IMR-90 (cell line): ENCODE measurements around the gene C2orf69. TPM values are rescaled to one million over a fixed set of nuclear protein-coding genes. Genes with fewer than 3 reads are reported as not detected.

Experiments
- ATAC-seq: fragments of 200-7000 bp; cut with Tn5 transposase; 2 replicates; pipeline ENCODE4 v1.9.1; 2020; ENCODE audit warnings: low read depth, mild to moderate bottlenecking, moderate library complexity
- BruUV-seq: library from RNA; stranded (reverse); fragments of 400-500 nt; replicated peaks from 2 replicates; lab custom pipeline; 2021; lab: Mats Ljungman, UMichigan
- CTCF ChIA-PET: fragments of 300-600 bp; formaldehyde crosslinking; extraction: SDS; loops from one replicate; lab custom pipeline; 2021; ENCODE audit warnings: antibody characterized with exemption; lab: Yijun Ruan, JAX
- POLR2A ChIA-PET: fragments of 300-600 bp; sonication (Branson Sonifier 250); formaldehyde crosslinking; loops from one replicate; lab custom pipeline; 2022; ENCODE audit warnings: antibody characterized with exemption; ENCODE audit not compliant: unreplicated experiment; lab: Charles Lee
- DNase-seq: peaks from one replicate; pipeline ENCODE4 v3.0.0; 2013
- H2AFZ ChIP-seq: replicated peaks from 2 replicates; pipeline ENCODE3; 2013; ENCODE audit warnings: low read length, mild to moderate bottlenecking; ENCODE audit not compliant: poor library complexity
- H2AK5ac ChIP-seq: 2 replicates; pipeline ENCODE4 v1.6.1; 2013; ENCODE audit warnings: low read depth, low read length, inconsistent platforms
- H2AK9ac ChIP-seq: replicated peaks from 2 replicates; pipeline ENCODE3; 2013; ENCODE audit warnings: mild to moderate bottlenecking, low read depth, low read length, moderate library complexity; ENCODE audit not compliant: poor library complexity
- H2BK120ac ChIP-seq: 2 replicates; pipeline ENCODE4 v1.6.1; 2013; ENCODE audit warnings: low read depth, low read length, inconsistent platforms
- H2BK15ac ChIP-seq: 3 replicates; pipeline ENCODE4 v1.6.1; 2013; ENCODE audit warnings: low read depth, low read length, inconsistent platforms
- H2BK20ac ChIP-seq: 2 replicates; pipeline ENCODE4 v1.6.1; 2013; ENCODE audit warnings: low read depth, mild to moderate bottlenecking, inconsistent platforms, low read length, moderate library complexity
- H2BK5ac ChIP-seq: 2 replicates; pipeline ENCODE4 v1.6.1; 2013; ENCODE audit warnings: mild to moderate bottlenecking, low read depth, low read length, inconsistent platforms; ENCODE audit not compliant: poor library complexity, severe bottlenecking
- H3K14ac ChIP-seq: replicated peaks from 2 replicates; pipeline ENCODE4 v1.6.1; 2013; ENCODE audit warnings: low read depth, low read length, inconsistent platforms
- H3K18ac ChIP-seq: 2 replicates; pipeline ENCODE4 v1.6.1; 2013; ENCODE audit warnings: low read depth, low read length, control low read depth
- H3K23ac ChIP-seq: 2 replicates; pipeline ENCODE4 v1.6.1; 2013; ENCODE audit warnings: low read depth, low read length, inconsistent platforms
- H3K27ac ChIP-seq: 2 replicates; pipeline ENCODE4 v1.5.1; 2013; ENCODE audit warnings: mild to moderate bottlenecking, control low read depth, low read length; ENCODE audit not compliant: insufficient read depth
- H3K27me3 ChIP-seq: 2 replicates; pipeline ENCODE4 v1.6.1; 2013; ENCODE audit warnings: low read length; ENCODE audit not compliant: control insufficient read depth, insufficient read depth
- H3K36me3 ChIP-seq: 2 replicates; pipeline ENCODE4 v1.6.1; 2013; ENCODE audit warnings: low read length, mixed read lengths; ENCODE audit not compliant: control insufficient read depth, insufficient read depth
- H3K4ac ChIP-seq: 2 replicates; pipeline ENCODE4 v1.6.1; 2013; ENCODE audit warnings: low read depth, low read length, inconsistent platforms
- H3K4me1 ChIP-seq: 2 replicates; pipeline ENCODE4 v1.6.1; 2013; ENCODE audit warnings: low read length, mixed read lengths; ENCODE audit not compliant: control insufficient read depth, insufficient read depth
- H3K4me2 ChIP-seq: 2 replicates; pipeline ENCODE4 v1.6.1; 2013; ENCODE audit warnings: low read depth, mild to moderate bottlenecking, control low read depth, low read length, moderate library complexity
- H3K4me3 ChIP-seq: 2 replicates; pipeline ENCODE4 v1.5.1; 2013; ENCODE audit warnings: low read depth, mild to moderate bottlenecking, control low read depth, low read length, moderate library complexity; ENCODE audit not compliant: insufficient read depth
- H3K56ac ChIP-seq: 2 replicates; pipeline ENCODE4 v1.6.1; 2013; ENCODE audit warnings: low read length, inconsistent platforms; ENCODE audit not compliant: insufficient read depth; ENCODE audit errors: extremely low read depth
- H3K79me1 ChIP-seq, 2 experiments: 2 replicates each; pipeline ENCODE4 v1.6.1; 2013; ENCODE audit warnings: low read length in 2 of 2, inconsistent platforms in 1 of 2, low read depth in 1 of 2
- H3K9ac ChIP-seq: 2 replicates; pipeline ENCODE4 v1.6.1; 2013; ENCODE audit warnings: low read depth, low read length, control low read depth
- H3K9me1 ChIP-seq: 2 replicates; pipeline ENCODE4 v1.6.1; 2013; ENCODE audit warnings: low read length, inconsistent platforms; ENCODE audit not compliant: insufficient read depth
- H3K9me3 ChIP-seq: 2 replicates; pipeline ENCODE4 v1.6.1; 2013; ENCODE audit warnings: low read length; ENCODE audit not compliant: control insufficient read depth, insufficient read depth
- H4K20me1 ChIP-seq: 2 replicates; pipeline ENCODE4 v1.6.1; 2013; ENCODE audit warnings: low read length, inconsistent platforms; ENCODE audit not compliant: insufficient read depth
- H4K5ac ChIP-seq: 2 replicates; pipeline ENCODE4 v1.6.1; 2013; ENCODE audit warnings: mild to moderate bottlenecking, low read depth, low read length, control low read depth
- H4K8ac ChIP-seq, 2 experiments: 2 replicates each; pipeline ENCODE4 v1.6.1; 2013; ENCODE audit warnings: low read depth in 2 of 2, low read length in 2 of 2, control low read depth in 1 of 2, inconsistent platforms in 1 of 2
- H4K91ac ChIP-seq: 2 replicates; pipeline ENCODE4 v1.6.1; 2013; ENCODE audit warnings: low read depth, low read length, inconsistent platforms; ENCODE audit not compliant: insufficient read depth
- BHLHE40 ChIP-seq: fragments of 150-350 bp; IDR thresholded peaks from 2 replicates; pipeline ENCODE4 v1.6.1; 2016; ENCODE audit warnings: mild to moderate bottlenecking, low read depth, low read length
- CEBPB ChIP-seq: IDR thresholded peaks from 2 replicates; pipeline ENCODE4 v1.6.1; 2012; ENCODE audit warnings: low read depth, low read length, improper control_type of control experiment
- CHD1 ChIP-seq: IDR thresholded peaks from 2 replicates; pipeline ENCODE4 v1.6.1; 2012; ENCODE audit warnings: low read depth, low read length, improper control_type of control experiment
- FOS ChIP-seq: fragments of 150-350 bp; IDR thresholded peaks from 2 replicates; pipeline ENCODE4 v1.6.1; 2016; ENCODE audit warnings: low read depth, low read length
- MAFK ChIP-seq: IDR thresholded peaks from 2 replicates; pipeline ENCODE4 v1.6.1; 2012; ENCODE audit warnings: low read depth, low read length, improper control_type of control experiment
- MAZ ChIP-seq: IDR thresholded peaks from 2 replicates; pipeline ENCODE4 v1.6.1; 2012; ENCODE audit warnings: low read depth, mild to moderate bottlenecking, low read length, improper control_type of control experiment, moderate library complexity, borderline replicate concordance
- MXI1 ChIP-seq: IDR thresholded peaks from 2 replicates; pipeline ENCODE4 v1.6.1; 2012; ENCODE audit warnings: low read depth, mild to moderate bottlenecking, low read length, moderate library complexity, borderline replicate concordance
- NFE2L2 ChIP-seq: fragments of 150-350 bp; IDR thresholded peaks from 2 replicates; pipeline ENCODE4 v1.6.1; 2016; ENCODE audit warnings: low read depth, mild to moderate bottlenecking, low read length
- POLR2A ChIP-seq: IDR thresholded peaks from 2 replicates; pipeline ENCODE4 v1.6.1; 2012; ENCODE audit warnings: mild to moderate bottlenecking, low read depth, low read length
- RAD21 ChIP-seq: IDR thresholded peaks from 2 replicates; pipeline ENCODE4 v1.6.1; 2012; ENCODE audit warnings: low read length, improper control_type of control experiment
- RCOR1 ChIP-seq: IDR thresholded peaks from 2 replicates; pipeline ENCODE4 v1.6.1; 2012; ENCODE audit warnings: mild to moderate bottlenecking, low read length, improper control_type of control experiment; ENCODE audit not compliant: insufficient replicate concordance
- RFX5 ChIP-seq: IDR thresholded peaks from 2 replicates; pipeline ENCODE4 v1.8.0; 2012; ENCODE audit warnings: low read depth, mild to moderate bottlenecking, low read length, moderate library complexity
- SMC3 ChIP-seq: fragments of 150-350 bp; IDR thresholded peaks from 2 replicates; pipeline ENCODE4 v1.6.1; 2016; ENCODE audit warnings: low read depth, mild to moderate bottlenecking, antibody characterized with exemption, low read length, moderate library complexity
- WGBS, 2 experiments: methylation state at CpG; one replicate each; pipeline versions ENCODE4 v1.1.5 to v1.1.7; 2013; ENCODE audit warnings: missing lambda C conversion rate in 2 of 2; ENCODE audit not compliant: insufficient read length in 1 of 2; ENCODE audit errors: extremely low coverage in 2 of 2; 5-methylcytosine and 5-hydroxymethylcytosine counted together
- dilution Hi-C: fragments of 300-500 bp; cut with HindIII; formaldehyde crosslinking; loops from one replicate; pipeline ENCODE4 v1.14.3; 2018; ENCODE audit warnings: low sequenced_read_pairs; ENCODE audit not compliant: unreplicated experiment
- in situ Hi-C: fragments of 300-500 bp; cut with MboI; formaldehyde crosslinking; loops from 3 replicates; pipeline ENCODE4 v1.14.3; 2019; ENCODE audit warnings: low sequenced_read_pairs, inconsistent platforms, mixed read lengths
- intact Hi-C: fragments of 100-400 bp; cut with micrococcal nuclease; formaldehyde crosslinking; loops from 2 replicates; pipeline ENCODE4 v1.10.0; 2022
- polyA plus RNA-seq, 3 experiments: library from polyadenylated mRNA; depleted of rRNA; stranded (reverse); fragments of >200 nt; gene quantifications; 2 replicates each; pipeline ENCODE4 v1.2.3, GENCODE V29; 2012; ENCODE audit warnings: low replicate concordance in 1 of 3
- total RNA-seq: library from RNA; depleted of rRNA; stranded (reverse); fragments of >200 nt; gene quantifications from 2 replicates; pipeline ENCODE4 v1.2.3, GENCODE V29; 2012
- TF ChIP-seq, protein P1 (sequence below): fragments of 150-350 bp; IDR thresholded peaks from 2 replicates; pipeline ENCODE4 v1.6.1; 2016; ENCODE audit warnings: low read depth, mild to moderate bottlenecking, low read length, moderate library complexity, borderline replicate concordance
- TF ChIP-seq, protein P2 (sequence below): conservative IDR thresholded peaks from 2 replicates; pipeline ENCODE4 v1.5.1; 2012; ENCODE audit warnings: mild to moderate bottlenecking, low read depth, low read length, improper control_type of control experiment
- TF ChIP-seq, protein P3 (sequence below): fragments of 150-350 bp; IDR thresholded peaks from 2 replicates; pipeline ENCODE4 v1.6.1; 2017; ENCODE audit warnings: mild to moderate bottlenecking, antibody characterized with exemption, low read length, low read depth

Gene C2orf69
- total and polyA plus RNA-seq, 2 of the 4 experiments (the other 2 are of a cell fraction): 3.1 to 4.7 TPM

DNA sequence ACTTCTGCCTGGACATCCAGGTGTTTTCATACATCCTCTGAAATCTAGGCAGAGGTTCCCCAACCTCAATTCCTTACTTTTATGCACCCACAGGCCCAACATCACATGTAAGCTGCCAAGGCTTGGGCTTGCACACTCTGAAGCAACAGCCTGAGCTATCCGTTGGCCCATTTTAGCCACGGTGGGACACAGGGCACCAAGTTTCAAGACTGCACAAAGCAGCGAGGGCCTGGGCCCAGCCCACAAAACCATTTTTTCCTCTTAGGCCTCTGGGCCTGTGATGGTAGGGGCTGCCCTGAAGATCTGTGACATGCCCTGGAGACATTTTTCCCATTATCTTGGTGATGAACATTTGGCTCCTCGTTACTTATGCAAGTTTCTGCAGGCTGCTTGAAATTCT lies 5.9 kb downstream of the C2orf69 start:
- DNase-seq (no peak), ATAC-seq (no peak)
- dilution Hi-C loops (no loop called here), in situ Hi-C loops (no loop called here), intact Hi-C loops (no loop called here)
- H3K4ac ChIP-seq: no peak overlapping the region
- CTCF ChIA-PET: no interaction called here
- no peak overlapping the region for H4K91ac ChIP-seq
- H3K4me1 ChIP-seq: no peaks in the 10 kb centered on the region
- H3K9me3 ChIP-seq: peaks cover 2% of the 10 kb centered on the region; the same call in 1 of the 2 replicates
- POLR2A ChIA-PET: no interaction called here
- H3K4me2 ChIP-seq: no peak overlapping the region
- no peak overlapping the region for H3K56ac ChIP-seq
- H3K18ac ChIP-seq: no peak overlapping the region
- peaks cover 16% of the 10 kb centered on the region for H3K36me3 ChIP-seq
- no peak overlapping the region for H2BK20ac ChIP-seq
- H3K23ac ChIP-seq: no peak overlapping the region
- BruUV-seq: no TSS peak
- H2AK5ac ChIP-seq: no peak overlapping the region
- no peaks in the 10 kb centered on the region for H3K27me3 ChIP-seq
- no peak overlapping the region for H2AFZ ChIP-seq
- 80% methylated on average over 1 of the region's 4 CpGs; no CpG with 5 or more reads in 1 of the 2 experiments for WGBS, 2 experiments
- no peak overlapping the region for H2BK5ac ChIP-seq
- H3K9me1 ChIP-seq: no peaks in the 10 kb centered on the region
- H4K20me1 ChIP-seq: peaks cover 15% of the 10 kb centered on the region; the same call in 1 of the 2 replicates
- no peak overlapping the region for H3K4me3 ChIP-seq
- no peak overlapping the region for H4K8ac ChIP-seq
- no peak overlapping the region for H3K14ac ChIP-seq
- no peak overlapping the region for H2BK120ac ChIP-seq
- H2AK9ac ChIP-seq: no peak overlapping the region
- peaks cover 7 to 36% of the 10 kb centered on the region in 2 experiments for H3K79me1 ChIP-seq
- no peak overlapping the region for H4K5ac ChIP-seq
- H2BK15ac ChIP-seq: no peak overlapping the region
- no peak overlapping the region for H3K27ac ChIP-seq
- TF ChIP-seq POLR2A: no peak
- no peak for TF ChIP-seq MXI1
- no peak for TF ChIP-seq RFX5
- TF ChIP-seq, protein P1, sequence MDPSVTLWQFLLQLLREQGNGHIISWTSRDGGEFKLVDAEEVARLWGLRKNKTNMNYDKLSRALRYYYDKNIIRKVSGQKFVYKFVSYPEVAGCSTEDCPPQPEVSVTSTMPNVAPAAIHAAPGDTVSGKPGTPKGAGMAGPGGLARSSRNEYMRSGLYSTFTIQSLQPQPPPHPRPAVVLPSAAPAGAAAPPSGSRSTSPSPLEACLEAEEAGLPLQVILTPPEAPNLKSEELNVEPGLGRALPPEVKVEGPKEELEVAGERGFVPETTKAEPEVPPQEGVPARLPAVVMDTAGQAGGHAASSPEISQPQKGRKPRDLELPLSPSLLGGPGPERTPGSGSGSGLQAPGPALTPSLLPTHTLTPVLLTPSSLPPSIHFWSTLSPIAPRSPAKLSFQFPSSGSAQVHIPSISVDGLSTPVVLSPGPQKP: no peak
- no peak for TF ChIP-seq SMC3
- TF ChIP-seq CHD1: no peak
- TF ChIP-seq MAZ: no peak
- no peak for TF ChIP-seq FOS
- no peak for TF ChIP-seq BHLHE40
- no peak for TF ChIP-seq RAD21
- TF ChIP-seq, protein P2, sequence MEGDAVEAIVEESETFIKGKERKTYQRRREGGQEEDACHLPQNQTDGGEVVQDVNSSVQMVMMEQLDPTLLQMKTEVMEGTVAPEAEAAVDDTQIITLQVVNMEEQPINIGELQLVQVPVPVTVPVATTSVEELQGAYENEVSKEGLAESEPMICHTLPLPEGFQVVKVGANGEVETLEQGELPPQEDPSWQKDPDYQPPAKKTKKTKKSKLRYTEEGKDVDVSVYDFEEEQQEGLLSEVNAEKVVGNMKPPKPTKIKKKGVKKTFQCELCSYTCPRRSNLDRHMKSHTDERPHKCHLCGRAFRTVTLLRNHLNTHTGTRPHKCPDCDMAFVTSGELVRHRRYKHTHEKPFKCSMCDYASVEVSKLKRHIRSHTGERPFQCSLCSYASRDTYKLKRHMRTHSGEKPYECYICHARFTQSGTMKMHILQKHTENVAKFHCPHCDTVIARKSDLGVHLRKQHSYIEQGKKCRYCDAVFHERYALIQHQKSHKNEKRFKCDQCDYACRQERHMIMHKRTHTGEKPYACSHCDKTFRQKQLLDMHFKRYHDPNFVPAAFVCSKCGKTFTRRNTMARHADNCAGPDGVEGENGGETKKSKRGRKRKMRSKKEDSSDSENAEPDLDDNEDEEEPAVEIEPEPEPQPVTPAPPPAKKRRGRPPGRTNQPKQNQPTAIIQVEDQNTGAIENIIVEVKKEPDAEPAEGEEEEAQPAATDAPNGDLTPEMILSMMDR: no peak
- TF ChIP-seq NFE2L2: no peak
- TF ChIP-seq, protein P3, sequence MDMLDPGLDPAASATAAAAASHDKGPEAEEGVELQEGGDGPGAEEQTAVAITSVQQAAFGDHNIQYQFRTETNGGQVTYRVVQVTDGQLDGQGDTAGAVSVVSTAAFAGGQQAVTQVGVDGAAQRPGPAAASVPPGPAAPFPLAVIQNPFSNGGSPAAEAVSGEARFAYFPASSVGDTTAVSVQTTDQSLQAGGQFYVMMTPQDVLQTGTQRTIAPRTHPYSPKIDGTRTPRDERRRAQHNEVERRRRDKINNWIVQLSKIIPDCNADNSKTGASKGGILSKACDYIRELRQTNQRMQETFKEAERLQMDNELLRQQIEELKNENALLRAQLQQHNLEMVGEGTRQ: no peak
- TF ChIP-seq RCOR1: no peak
- TF ChIP-seq MAFK: no peak
- TF ChIP-seq CEBPB: no peak
- no peak overlapping the region for H3K9ac ChIP-seq
